Brain microvascular endothelial cell (primary cell): ENCODE results near the gene GNA14.

Experiments
- DNase-seq: peaks from one replicate; pipeline ENCODE4 v3.0.0-alpha.2; 2020
- H3K27ac ChIP-seq: fragments of 250-450 bp; sonication (Bioruptor Pico); 2 replicates; pipeline ENCODE4 v1.5.1; 2020; ENCODE audit warnings: mild to moderate bottlenecking, moderate library complexity
- H3K27me3 ChIP-seq: fragments of 250-450 bp; sonication (Bioruptor Pico); replicated peaks from 2 replicates; pipeline ENCODE4 v1.5.1; 2020; ENCODE audit warnings: mild to moderate bottlenecking
- H3K36me3 ChIP-seq: fragments of 250-450 bp; sonication (Bioruptor Pico); replicated peaks from 2 replicates; pipeline ENCODE4 v1.5.1; 2020; ENCODE audit warnings: mild to moderate bottlenecking
- H3K4me3 ChIP-seq: 2 replicates; pipeline ENCODE4 v1.5.1; 2011; ENCODE audit warnings: low read depth, mild to moderate bottlenecking, control low read depth, low read length, moderate library complexity
- in situ Hi-C: cut with HindIII; loops from 2 replicates; pipeline ENCODE4 v1.10.0; 2017; ENCODE audit warnings: low sequenced_read_pairs, low pct_ligation_motif_present
- TF ChIP-seq, protein P1 (sequence below): IDR thresholded peaks from 2 replicates; pipeline ENCODE4 v1.5.1; 2011; ENCODE audit warnings: low read depth, mild to moderate bottlenecking, moderate library complexity, low read length, control low read depth, inconsistent platforms; ENCODE audit errors: missing control alignments

The GNA14 gene

GRCh38 chr9:77510666-77511065, 137.5 kb downstream of the GNA14 start:
- H3K4me3 ChIP-seq: no peak overlapping the region
- in situ Hi-C loops: no loop called here
- H3K27ac ChIP-seq: no peak overlapping the region
- TF ChIP-seq, protein P1, sequence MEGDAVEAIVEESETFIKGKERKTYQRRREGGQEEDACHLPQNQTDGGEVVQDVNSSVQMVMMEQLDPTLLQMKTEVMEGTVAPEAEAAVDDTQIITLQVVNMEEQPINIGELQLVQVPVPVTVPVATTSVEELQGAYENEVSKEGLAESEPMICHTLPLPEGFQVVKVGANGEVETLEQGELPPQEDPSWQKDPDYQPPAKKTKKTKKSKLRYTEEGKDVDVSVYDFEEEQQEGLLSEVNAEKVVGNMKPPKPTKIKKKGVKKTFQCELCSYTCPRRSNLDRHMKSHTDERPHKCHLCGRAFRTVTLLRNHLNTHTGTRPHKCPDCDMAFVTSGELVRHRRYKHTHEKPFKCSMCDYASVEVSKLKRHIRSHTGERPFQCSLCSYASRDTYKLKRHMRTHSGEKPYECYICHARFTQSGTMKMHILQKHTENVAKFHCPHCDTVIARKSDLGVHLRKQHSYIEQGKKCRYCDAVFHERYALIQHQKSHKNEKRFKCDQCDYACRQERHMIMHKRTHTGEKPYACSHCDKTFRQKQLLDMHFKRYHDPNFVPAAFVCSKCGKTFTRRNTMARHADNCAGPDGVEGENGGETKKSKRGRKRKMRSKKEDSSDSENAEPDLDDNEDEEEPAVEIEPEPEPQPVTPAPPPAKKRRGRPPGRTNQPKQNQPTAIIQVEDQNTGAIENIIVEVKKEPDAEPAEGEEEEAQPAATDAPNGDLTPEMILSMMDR: no peak
- H3K27me3 ChIP-seq: no peaks in the 10 kb centered on the region
- no peak for DNase-seq
- H3K36me3 ChIP-seq: no peaks in the 10 kb centered on the region

DNA sequence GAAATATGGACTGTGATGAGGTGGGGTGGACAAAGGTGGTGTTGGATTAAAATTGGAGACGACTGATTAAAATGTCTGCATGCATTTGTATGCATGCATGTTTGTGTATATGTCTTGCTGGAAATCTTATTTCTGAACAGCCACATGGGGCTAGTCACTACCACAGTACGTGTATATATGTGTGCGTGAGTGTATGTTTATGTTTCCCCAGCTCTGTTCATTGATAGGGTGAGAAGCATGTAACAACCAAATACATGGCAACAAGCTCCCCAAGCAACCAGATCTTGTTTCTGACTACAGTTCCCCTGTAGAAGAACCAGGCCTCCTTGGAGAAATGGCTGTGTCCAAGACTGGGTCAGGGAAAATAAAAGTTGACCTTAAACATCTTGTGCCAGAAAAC, 139.7 kb downstream of the GNA14 start:
- H3K27me3 ChIP-seq: no peaks in the 10 kb centered on the region
- TF ChIP-seq, protein P1: no peak
- no peaks in the 10 kb centered on the region for H3K36me3 ChIP-seq
- no peak overlapping the region for H3K27ac ChIP-seq
- no peak overlapping the region for H3K4me3 ChIP-seq
- in situ Hi-C loops: no loop called here
- DNase-seq: no peak

- no peak for DNase-seq
- no peaks in the 10 kb centered on the region for H3K36me3 ChIP-seq
Measured at GRCh38 chr9:77507212-77507961, 140.7 kb downstream of the GNA14 start.

GRCh38 chr9:77505232-77505631, 142.9 kb downstream of the GNA14 start:
- Histone ChIP-seq H3K4me3 (no peak overlapping the region), H3K36me3 (no peaks in the 10 kb centered on the region), H3K27me3 (no peaks in the 10 kb centered on the region), H3K27ac (no peak overlapping the region)
- in situ Hi-C loops: no loop called here
- no peak for DNase-seq
- TF ChIP-seq, protein P1: no peak

More at GRCh38 chr9:77507212-77507961, 140.7 kb downstream of the GNA14 start:
- TF ChIP-seq, protein P1: no peak
- in situ Hi-C loops: no loop called here
- Histone ChIP-seq H3K27me3 (no peaks in the 10 kb centered on the region), H3K4me3 (no peak overlapping the region), H3K27ac (no peak overlapping the region)

- no peaks in the 10 kb centered on the region for H3K27me3 ChIP-seq
- no peak for DNase-seq
- no peaks in the 10 kb centered on the region for H3K36me3 ChIP-seq
- TF ChIP-seq, protein P1: no peak
- in situ Hi-C loops: no loop called here
- no peak overlapping the region for H3K4me3 ChIP-seq
- no peak overlapping the region for H3K27ac ChIP-seq
Measured at GRCh38 chr9:77502568-77502967, 145.6 kb downstream of the GNA14 start.

DNA sequence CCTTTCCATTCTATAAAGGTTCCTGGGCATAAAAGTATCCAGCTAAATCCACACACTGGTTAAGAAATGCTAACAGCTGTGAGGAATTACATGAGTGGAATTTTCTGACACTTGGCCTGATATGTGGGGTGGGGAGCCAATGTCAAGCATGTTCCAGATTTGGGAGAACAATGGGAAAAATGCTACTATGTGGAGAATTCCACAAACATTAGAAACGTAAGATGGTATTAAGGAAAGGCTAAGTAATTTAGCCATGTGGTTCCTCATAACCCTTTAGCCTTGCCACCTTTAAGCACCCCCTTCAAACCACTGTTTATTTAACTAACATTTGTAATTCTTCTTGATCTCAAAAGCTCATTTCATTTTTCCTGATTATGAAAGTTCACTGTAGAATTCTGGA, 149.2 kb downstream of the GNA14 start:
- no peak for DNase-seq
- Histone ChIP-seq H3K4me3 (no peak overlapping the region), H3K27me3 (no peaks in the 10 kb centered on the region), H3K27ac (no peak overlapping the region), H3K36me3 (no peaks in the 10 kb centered on the region)
- in situ Hi-C loops: no loop called here
- TF ChIP-seq, protein P1: no peak
